CD14-positive monocyte (primary cell): ENCODE data around the gene SH3BGR. TPM values are rescaled to one million over a fixed set of nuclear protein-coding genes. Genes with fewer than 3 reads are reported as not detected.

Experiments
- DNase-seq, 3 donors: peaks; one replicate each; pipeline ENCODE4 v3.0.0-alpha.2; 2011 to 2022
- H2AFZ ChIP-seq: 2 replicates; pipeline ENCODE4 v1.6.0; 2012; ENCODE audit warnings: mild to moderate bottlenecking, low read depth, low read length, inconsistent platforms; ENCODE audit not compliant: insufficient read depth, poor library complexity, severe bottlenecking
- H3K27ac ChIP-seq, 2 donors: 1 replicate in 1 of 2; 2 replicates in 1 of 2; pipeline ENCODE4 v1.5.1; 2012 to 2013; ENCODE audit warnings: low read length in 2 of 2, control low read depth in 1 of 2, inconsistent platforms in 1 of 2, low read depth in 1 of 2, mild to moderate bottlenecking in 1 of 2
- H3K27me3 ChIP-seq, 2 donors: one replicate each; pipeline versions ENCODE4 v1.6.0 to v1.6.1; 2011 to 2013; ENCODE audit warnings: low read length in 2 of 2; ENCODE audit not compliant: control insufficient read depth in 2 of 2, insufficient read depth in 2 of 2
- H3K36me3 ChIP-seq, 2 donors: replicated peaks in 1 of 2; 1 replicate in 1 of 2; 2 replicates in 1 of 2; pipeline versions ENCODE4 v1.5.1 to v1.6.1; 2012 to 2013; ENCODE audit warnings: low read length in 2 of 2, control low read depth in 1 of 2, inconsistent platforms in 1 of 2, mild to moderate bottlenecking in 1 of 2; ENCODE audit not compliant: insufficient read depth in 2 of 2, control insufficient read depth in 1 of 2
- H3K4me1 ChIP-seq, 2 donors: 1 replicate in 1 of 2; 2 replicates in 1 of 2; pipeline versions ENCODE4 v1.5.1 to v1.6.1; 2012 to 2013; ENCODE audit warnings: low read length in 2 of 2, control low read depth in 1 of 2, inconsistent platforms in 1 of 2, mild to moderate bottlenecking in 1 of 2, moderate library complexity in 1 of 2; ENCODE audit not compliant: insufficient read depth in 2 of 2, control insufficient read depth in 1 of 2
- H3K4me2 ChIP-seq: replicated peaks from 2 replicates; pipeline ENCODE3; 2012; ENCODE audit warnings: low read length, moderate library complexity, mild to moderate bottlenecking; ENCODE audit not compliant: poor library complexity, severe bottlenecking; ENCODE audit errors: extremely low read depth
- H3K4me3 ChIP-seq, 3 experiments: fragments of 200-600 bp in 1 of 3; sonication (generic) in 1 of 3; replicated peaks in 1 of 3; 1 replicate in 2 of 3; 2 replicates in 1 of 3; pipeline ENCODE4 v1.5.1; 2011 to 2013; ENCODE audit warnings: low read length in 3 of 3, mild to moderate bottlenecking in 3 of 3, control low read depth in 2 of 3, low read depth in 2 of 3, inconsistent platforms in 1 of 3, moderate library complexity in 1 of 3
- H3K79me2 ChIP-seq: 2 replicates; pipeline ENCODE4 v1.6.0; 2012; ENCODE audit warnings: mild to moderate bottlenecking, control low read depth, inconsistent platforms, low read length, moderate library complexity; ENCODE audit not compliant: insufficient read depth
- H3K9ac ChIP-seq: 2 replicates; pipeline ENCODE4 v1.6.0; 2017; ENCODE audit warnings: low read length, mild to moderate bottlenecking; ENCODE audit not compliant: insufficient read depth, poor library complexity, severe bottlenecking
- H3K9me3 ChIP-seq, 2 donors: replicated peaks in 1 of 2; 1 replicate in 1 of 2; 2 replicates in 1 of 2; pipeline versions ENCODE4 v1.5.1 to v1.6.1; 2012 to 2013; ENCODE audit warnings: low read length in 2 of 2, control low read depth in 1 of 2; ENCODE audit not compliant: control insufficient read depth in 1 of 2, insufficient read depth in 1 of 2
- H4K20me1 ChIP-seq: 2 replicates; pipeline ENCODE4 v1.6.0; 2012; ENCODE audit warnings: mild to moderate bottlenecking, low read length, control low read depth, moderate library complexity; ENCODE audit not compliant: insufficient read depth
- H3K27ac Mint-ChIP-seq, 7 donors: one replicate each; pipeline ENCODE4 v1.8.0; 2020; ENCODE audit warnings: mild to moderate bottlenecking in 7 of 7, mixed read lengths in 7 of 7, moderate library complexity in 6 of 7, inconsistent platforms in 2 of 7
- H3K27me3 Mint-ChIP-seq, 3 donors: one replicate each; pipeline ENCODE4 v1.8.0; 2021 to 2022; ENCODE audit warnings: low read depth in 3 of 3, mild to moderate bottlenecking in 3 of 3, mixed read lengths in 3 of 3, moderate library complexity in 3 of 3, inconsistent platforms in 1 of 3
- H3K36me3 Mint-ChIP-seq, 2 donors: one replicate each; pipeline ENCODE4 v1.8.0; 2020; ENCODE audit warnings: mixed read lengths in 2 of 2, inconsistent platforms in 1 of 2, mild to moderate bottlenecking in 1 of 2
- H3K4me1 Mint-ChIP-seq: one replicate; pipeline ENCODE4 v1.8.0; 2020; ENCODE audit warnings: mild to moderate bottlenecking, mixed read lengths
- H3K4me3 Mint-ChIP-seq, 2 donors: one replicate each; pipeline ENCODE4 v1.8.0; 2020; ENCODE audit warnings: mild to moderate bottlenecking in 2 of 2, mixed read lengths in 2 of 2, moderate library complexity in 1 of 2
- H3K9me3 Mint-ChIP-seq, 7 donors: one replicate each; pipeline ENCODE4 v1.8.0; 2020 to 2022; ENCODE audit warnings: mixed read lengths in 7 of 7, mild to moderate bottlenecking in 6 of 7, moderate library complexity in 6 of 7, inconsistent platforms in 2 of 7
- WGBS: methylation state at CpG from one replicate; pipeline ENCODE4 v1.1.5; 2013; ENCODE audit warnings: missing lambda C conversion rate; ENCODE audit not compliant: insufficient coverage; 5-methylcytosine and 5-hydroxymethylcytosine counted together
- intact Hi-C, 2 donors: fragments of 100-400 bp; cut with micrococcal nuclease; formaldehyde crosslinking; loops; one replicate each; pipeline versions ENCODE4 v1.15.0 to v1.15.1; 2023
- polyA plus RNA-seq, 3 donors: library from polyadenylated mRNA; depleted of rRNA in 1 of 3; unstranded in 2 of 3; stranded (reverse) in 1 of 3; fragments of 300-500 nt in 2 of 3; fragments of >200 nt in 1 of 3; fragmentation: Illumina TruSeq in 2 of 3; gene quantifications; 1 replicate in 2 of 3; 2 replicates in 1 of 3; pipeline ENCODE4 v1.2.3, GENCODE V29; 2012 to 2021
- TF ChIP-seq, protein P1 (sequence below): fragments of 200-600 bp; IDR thresholded peaks from one replicate; pipeline ENCODE4 v1.8.0; 2022; ENCODE audit warnings: antibody characterized with exemption, mild to moderate bottlenecking

Gene SH3BGR
- polyA plus RNA-seq, 3 donors = 0.36 to 0.72 TPM; not detected in 1

DNA sequence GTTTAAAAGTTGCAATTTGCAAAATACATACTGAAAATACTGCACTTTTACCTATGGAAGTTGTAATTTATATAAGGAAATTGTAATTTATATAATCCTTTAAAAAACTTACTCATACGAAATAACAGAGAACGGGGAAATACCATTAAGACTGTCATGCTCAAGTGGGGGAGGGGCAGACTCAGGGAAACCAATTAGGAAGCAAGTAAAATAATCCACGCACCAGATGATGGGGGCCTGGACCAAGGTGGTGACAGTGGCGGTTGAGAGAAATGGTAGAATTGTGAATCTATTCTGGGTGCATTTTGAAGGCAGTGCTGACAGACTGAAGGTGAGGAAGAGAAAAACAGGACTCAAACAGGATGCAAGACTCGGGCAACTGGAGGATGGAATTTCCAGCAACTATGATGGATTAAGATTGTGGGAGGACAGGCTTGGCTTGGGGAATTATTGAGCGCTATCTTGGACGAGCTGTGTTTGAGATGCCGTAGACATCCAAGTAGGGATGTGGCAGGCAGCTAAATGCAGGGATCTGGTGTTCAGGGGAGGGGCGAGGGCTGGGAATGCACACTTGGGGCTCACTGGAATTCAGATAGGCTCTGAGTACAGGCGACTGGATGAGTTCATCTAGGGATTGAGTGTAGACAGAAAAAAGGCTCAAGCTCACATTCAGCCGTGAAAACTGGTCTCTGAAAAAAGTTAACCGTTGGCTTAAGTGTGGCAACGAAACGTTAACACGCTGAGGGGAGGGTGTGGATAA, 7.2 kb upstream of the SH3BGR start:
- H3K9ac ChIP-seq = peak overlapping the region; percentile 67
- H3K27me3 Mint-ChIP-seq = peaks cover 7 to 10% (median 9%) of the 10 kb centered on the region in 3 donors
- TF ChIP-seq, protein P1, sequence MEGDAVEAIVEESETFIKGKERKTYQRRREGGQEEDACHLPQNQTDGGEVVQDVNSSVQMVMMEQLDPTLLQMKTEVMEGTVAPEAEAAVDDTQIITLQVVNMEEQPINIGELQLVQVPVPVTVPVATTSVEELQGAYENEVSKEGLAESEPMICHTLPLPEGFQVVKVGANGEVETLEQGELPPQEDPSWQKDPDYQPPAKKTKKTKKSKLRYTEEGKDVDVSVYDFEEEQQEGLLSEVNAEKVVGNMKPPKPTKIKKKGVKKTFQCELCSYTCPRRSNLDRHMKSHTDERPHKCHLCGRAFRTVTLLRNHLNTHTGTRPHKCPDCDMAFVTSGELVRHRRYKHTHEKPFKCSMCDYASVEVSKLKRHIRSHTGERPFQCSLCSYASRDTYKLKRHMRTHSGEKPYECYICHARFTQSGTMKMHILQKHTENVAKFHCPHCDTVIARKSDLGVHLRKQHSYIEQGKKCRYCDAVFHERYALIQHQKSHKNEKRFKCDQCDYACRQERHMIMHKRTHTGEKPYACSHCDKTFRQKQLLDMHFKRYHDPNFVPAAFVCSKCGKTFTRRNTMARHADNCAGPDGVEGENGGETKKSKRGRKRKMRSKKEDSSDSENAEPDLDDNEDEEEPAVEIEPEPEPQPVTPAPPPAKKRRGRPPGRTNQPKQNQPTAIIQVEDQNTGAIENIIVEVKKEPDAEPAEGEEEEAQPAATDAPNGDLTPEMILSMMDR = no peak
- H3K27ac Mint-ChIP-seq = peak overlapping the region in 6 of 7 donors; percentile 53 to 93 (median 78)
- intact Hi-C loops = loop anchor here (5.0 to 10.0 kb wide), 3 partner anchors 57 to 132 kb away; partner anchors contain the start of gene BRWD1 (in 2 of the 2)
- H3K27ac ChIP-seq = peak overlapping the region in 1 of 2 donors; percentile 95
- WGBS = 12% methylated on average over 11 of the region's 15 CpGs
- peaks cover 12% of the 10 kb centered on the region for H3K4me1 Mint-ChIP-seq
- peaks cover 0 to 6% of the 10 kb centered on the region in 2 donors for H3K27me3 ChIP-seq
- H3K36me3 Mint-ChIP-seq = no peaks in the 10 kb centered on the region
- H3K36me3 ChIP-seq = no peaks in the 10 kb centered on the region
- no peaks in the 10 kb centered on the region for H4K20me1 ChIP-seq
- H3K4me3 Mint-ChIP-seq = peak overlapping the region; percentile 87 to 96
- H3K4me2 ChIP-seq = peak overlapping the region; percentile 95
- peaks cover 0 to 3% (median 0%) of the 10 kb centered on the region in 7 donors for H3K9me3 Mint-ChIP-seq
- no peaks in the 10 kb centered on the region for H3K79me2 ChIP-seq
- DNase-seq = peak in 1 of 3 donors; percentile 5
- peaks cover 15 to 18% of the 10 kb centered on the region in 2 donors for H3K4me1 ChIP-seq
- H2AFZ ChIP-seq = peak overlapping the region; percentile 97
- H3K4me3 ChIP-seq = peak overlapping the region; percentile 56 to 89 (median 88)
- no peaks in the 10 kb centered on the region for H3K9me3 ChIP-seq

DNA sequence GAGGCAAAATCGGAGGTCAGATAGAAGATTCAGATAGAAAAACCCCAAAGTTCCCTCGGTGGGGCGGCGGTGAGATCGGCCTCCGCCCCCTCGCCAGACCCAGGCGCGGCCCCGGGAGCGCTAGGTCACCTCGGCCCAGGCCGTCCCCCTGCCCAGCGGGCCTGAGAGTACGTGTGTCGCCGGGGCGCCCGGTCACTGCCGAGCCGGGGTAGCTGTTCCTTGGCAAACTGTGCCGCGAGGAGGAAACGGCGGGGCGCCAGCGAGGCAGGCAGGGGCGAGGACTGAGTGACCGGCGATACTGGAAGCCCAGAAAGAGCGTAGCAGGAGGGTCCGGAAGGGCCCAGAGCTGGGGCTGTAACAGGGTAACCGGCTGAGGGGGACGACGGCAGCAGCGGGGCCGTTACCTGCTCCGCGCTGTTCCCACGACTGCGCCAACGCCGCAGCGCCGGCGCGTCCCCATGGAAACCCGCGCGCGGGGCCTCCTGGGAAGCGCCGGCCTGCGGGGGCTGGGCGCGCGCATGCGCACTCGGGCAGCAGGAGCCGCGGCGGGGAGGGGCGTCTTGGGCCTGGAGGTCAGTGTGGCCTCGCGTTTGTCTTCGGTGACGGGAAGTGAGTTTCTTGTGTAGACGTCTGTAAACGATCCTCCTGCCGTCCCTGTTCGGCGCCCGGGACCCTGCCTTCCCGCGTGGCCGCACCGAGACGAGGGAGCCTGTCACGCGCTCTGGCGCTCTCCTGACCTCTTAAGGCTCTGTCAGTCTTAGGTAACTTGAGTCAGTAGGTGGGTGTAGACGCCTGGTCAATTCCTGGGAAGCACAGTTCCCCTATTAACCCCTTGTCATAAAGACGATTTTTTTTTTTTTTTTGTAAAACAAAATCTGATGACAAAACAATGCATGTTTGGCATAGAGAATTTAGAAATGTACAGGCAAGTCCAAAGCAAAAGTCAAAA, 6.2 kb upstream of the SH3BGR start, which contains the start of gene LCA5L:
TSS of gene LCA5L (minus strand) at position 458 of the 949 bp plus-strand sequence. CDS start 17,285 bp downstream, outside the sequence.
- under 1% methylated on average over 80 of the region's 83 CpGs for WGBS
- peak within 1 kb of the TSS; percentile 67 for H3K9ac ChIP-seq
- H3K27me3 ChIP-seq = peaks cover 0 to 6% of the 10 kb centered on the region in 2 donors
- no peaks in the 10 kb centered on the region for H3K9me3 ChIP-seq
- peak within 1 kb of the TSS; percentile 93 to 98 (median 95) for H3K27ac Mint-ChIP-seq
- H3K36me3 Mint-ChIP-seq = no peaks in the 10 kb centered on the region
- H3K4me3 Mint-ChIP-seq = peak within 1 kb of the TSS; percentile 87 to 96
- TF ChIP-seq, protein P1 = no peak
- peaks cover 0 to 3% (median 0%) of the 10 kb centered on the region in 7 donors for H3K9me3 Mint-ChIP-seq
- H3K27ac ChIP-seq = peak within 1 kb of the TSS; percentile 89 to 95
- peak; percentile 90 to 93 (median 92) for DNase-seq
- H3K4me2 ChIP-seq = peak within 1 kb of the TSS; percentile 95
- peak within 1 kb of the TSS; percentile 97 for H2AFZ ChIP-seq
- peaks cover 15 to 18% of the 10 kb centered on the region in 2 donors for H3K4me1 ChIP-seq
- H3K27me3 Mint-ChIP-seq = peaks cover 9 to 10% (median 9%) of the 10 kb centered on the region in 3 donors
- peak within 1 kb of the TSS; percentile 56 to 89 (median 88) for H3K4me3 ChIP-seq
- no peaks in the 10 kb centered on the region for H3K36me3 ChIP-seq
- peaks cover 12% of the 10 kb centered on the region for H3K4me1 Mint-ChIP-seq
- intact Hi-C loops = loop anchor here (5.0 to 10.0 kb wide), 2 partner anchors 131 to 133 kb away; partner anchors contain the start of gene BRWD1 (in 2 of the 2)
- no peaks in the 10 kb centered on the region for H4K20me1 ChIP-seq
- H3K79me2 ChIP-seq = no peaks in the 10 kb centered on the region
